ENCODE data around the gene COL5A1.

Gene COL5A1

GRCh38 chr9:134863941-134864820 lies 222.6 kb downstream of the COL5A1 start:
- in situ Hi-C loops (cut with HindIII; ENCODE audit: low sequenced_read_pairs) = no loop called here

GRCh38 chr9:134864821-134865190 lies 223.2 kb downstream of the COL5A1 start:
- in situ Hi-C loops (cut with HindIII; ENCODE audit: low sequenced_read_pairs) = no loop called here

DNA sequence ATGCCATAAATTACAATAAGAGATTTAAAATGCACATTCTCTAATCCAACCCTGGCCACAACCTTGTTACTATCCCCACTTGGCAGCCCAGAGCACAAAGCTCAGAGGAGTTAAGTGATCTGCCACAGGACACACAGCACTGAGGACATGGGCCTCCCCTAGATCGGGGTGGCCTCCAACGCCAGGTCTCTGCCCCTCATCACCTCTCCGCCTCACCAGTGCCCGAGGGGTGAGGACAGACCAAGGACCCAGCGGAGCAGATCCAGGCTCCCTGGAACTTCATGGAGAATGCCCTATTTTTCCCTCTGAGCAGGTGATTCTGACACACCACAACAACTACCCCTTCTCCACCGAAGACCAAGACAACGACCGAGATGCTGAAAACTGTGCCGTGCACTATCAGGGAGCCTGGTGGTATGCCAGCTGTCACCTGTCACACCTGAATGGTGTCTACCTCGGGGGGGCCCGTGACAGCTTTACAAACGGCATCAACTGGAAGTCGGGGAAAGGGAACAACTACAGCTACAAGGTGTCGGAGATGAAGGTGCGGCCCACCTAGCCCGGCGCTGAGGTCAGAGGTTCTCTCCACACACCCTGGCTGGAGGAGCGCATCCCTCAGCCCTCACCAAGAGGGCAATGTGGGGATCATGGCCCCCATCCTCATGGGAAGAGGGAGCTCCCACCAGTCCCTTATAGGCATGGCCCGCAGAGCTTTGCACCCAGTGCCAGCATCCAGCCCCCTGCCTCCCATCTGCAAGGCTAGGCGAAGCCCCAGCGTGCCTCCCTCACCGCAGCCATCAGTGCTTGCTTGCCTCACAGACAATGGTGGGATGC lies 226.5 kb downstream of the COL5A1 start:
- in situ Hi-C loops (cut with HindIII; ENCODE audit: low sequenced_read_pairs) = no loop called here

DNA sequence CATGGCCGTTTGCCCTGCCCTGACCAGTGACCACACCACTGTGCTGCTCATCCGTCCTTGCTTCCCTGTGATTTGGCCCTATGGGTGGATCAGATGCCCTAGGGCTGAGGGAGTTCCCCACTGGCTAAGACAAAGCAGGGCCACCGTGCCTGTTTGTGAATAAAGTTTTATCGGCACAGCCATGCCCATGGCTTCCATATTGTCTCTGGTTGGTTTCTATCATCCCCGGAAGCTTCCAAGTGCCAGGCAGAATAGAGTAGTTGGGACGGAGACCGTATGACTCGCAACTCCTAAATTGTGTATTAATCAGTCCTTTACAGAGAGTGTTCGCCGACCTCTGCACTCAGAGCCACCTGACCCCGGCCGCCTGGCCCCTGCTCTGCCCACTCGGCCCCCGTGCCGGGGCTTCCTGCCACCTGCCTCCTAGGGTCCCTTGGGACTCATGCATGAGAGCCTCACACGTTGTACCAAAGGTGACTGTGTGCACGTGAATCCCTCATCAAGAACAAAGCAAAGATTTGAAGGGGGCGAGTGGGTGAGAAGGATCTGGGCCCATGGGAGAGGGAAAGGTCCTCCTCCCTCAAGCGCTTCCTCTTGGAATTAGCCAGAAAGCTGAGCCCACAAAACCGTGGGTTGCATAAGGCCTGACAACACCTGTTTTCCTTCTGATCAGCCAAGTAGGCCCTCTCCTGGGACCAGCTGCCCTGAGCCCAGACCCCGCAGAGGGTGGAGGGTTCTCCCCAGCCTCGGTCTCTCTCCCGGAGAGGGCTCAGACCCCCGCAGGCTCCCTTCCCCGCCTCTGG lies 227.3 kb downstream of the COL5A1 start:
- in situ Hi-C loops (cut with HindIII; ENCODE audit: low sequenced_read_pairs) = no loop called here

DNA sequence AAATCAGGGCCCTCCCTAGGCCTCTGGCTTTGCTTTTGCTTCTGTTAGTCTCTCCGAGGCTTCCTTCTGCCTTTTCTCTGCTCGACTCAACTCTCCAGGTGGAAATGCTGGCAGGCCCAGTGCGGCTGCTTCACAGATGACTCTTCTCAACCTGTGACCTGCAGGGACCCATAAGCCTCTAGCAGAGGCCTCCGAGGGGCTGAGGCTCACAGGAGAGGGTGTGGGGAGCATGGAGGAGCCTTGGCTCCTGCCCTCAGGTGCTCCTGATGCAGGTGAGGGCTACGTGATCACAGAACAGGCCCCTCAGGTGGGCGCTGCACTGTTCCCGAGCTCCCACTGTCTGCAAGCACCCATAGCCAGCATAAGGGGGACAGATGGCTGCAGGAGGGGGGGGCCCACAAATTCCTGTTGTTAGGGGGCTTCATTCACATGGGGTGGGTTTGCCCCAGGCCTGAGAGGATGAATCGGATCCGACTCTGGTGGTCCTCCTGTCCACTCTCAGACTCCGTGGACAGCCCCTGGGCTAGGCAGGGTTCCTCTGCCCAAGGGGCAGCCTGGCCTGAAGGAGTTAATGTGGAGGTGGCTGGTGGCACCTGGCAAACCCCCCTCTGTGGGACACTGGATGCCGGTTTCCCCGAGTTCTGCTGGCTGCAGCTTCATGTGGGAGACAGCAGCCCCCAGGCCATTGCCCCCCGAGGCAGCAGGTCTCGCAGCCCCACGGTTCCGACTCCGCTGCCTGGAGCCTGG lies 228.1 kb downstream of the COL5A1 start:
- in situ Hi-C loops (cut with HindIII; ENCODE audit: low sequenced_read_pairs) = no loop called here

DNA sequence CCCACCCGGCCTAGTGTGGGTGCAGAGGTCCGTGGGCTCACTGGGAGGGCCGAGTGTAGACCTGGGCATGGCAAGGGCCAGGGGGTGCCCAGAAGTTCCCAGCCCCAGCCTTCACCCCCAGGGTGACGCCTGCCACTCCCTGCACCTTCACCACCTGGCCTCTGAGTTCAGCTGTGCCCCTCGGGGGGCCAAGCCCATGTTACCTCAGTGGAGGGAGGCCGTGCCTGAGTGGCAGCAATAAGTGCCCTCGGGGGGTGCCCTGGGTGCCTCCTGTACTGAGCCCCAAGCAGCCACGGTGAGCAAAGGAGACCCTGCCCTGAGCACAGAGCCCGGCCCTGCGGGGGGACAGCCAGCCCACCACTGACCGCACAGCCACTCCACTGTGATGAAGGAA lies 228.7 kb downstream of the COL5A1 start:
- in situ Hi-C loops (cut with HindIII; ENCODE audit: low sequenced_read_pairs) = no loop called here

GRCh38 chr9:134870746-134871662 lies 229.4 kb downstream of the COL5A1 start:
- in situ Hi-C loops (cut with HindIII; ENCODE audit: low sequenced_read_pairs) = no loop called here

DNA sequence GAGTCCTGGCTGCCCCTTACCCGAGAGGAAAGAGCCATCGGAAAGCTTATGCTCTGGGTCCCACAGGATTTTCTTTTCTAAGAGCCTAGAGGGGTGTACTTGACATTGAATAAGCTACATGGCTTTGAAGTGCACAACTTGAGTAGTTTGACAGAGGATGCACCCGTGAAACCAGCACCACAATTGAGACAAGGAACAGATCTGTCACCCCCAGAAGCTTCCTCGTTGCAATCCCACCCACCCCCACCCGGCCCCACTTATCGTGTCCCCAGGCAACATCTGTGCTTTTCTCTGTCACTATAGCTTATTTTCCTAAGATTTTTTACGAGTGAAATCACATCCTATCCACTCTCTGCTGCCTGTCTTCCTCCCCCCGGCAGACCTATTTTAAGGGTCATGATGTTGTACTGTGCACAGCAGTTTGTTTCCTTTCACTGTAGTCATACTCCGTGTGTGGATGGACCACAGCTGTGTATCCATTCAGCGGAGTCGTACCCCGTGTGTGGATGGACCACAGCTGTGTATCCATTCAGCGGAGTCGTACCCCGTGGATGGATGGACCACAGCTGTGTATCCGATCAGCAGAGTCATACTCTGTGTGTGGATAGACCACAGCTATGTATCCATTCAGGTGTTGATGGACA lies 230.2 kb downstream of the COL5A1 start:
- in situ Hi-C loops (cut with HindIII; ENCODE audit: low sequenced_read_pairs) = no loop called here

GRCh38 chr9:134872482-134873231 lies 231.1 kb downstream of the COL5A1 start:
- in situ Hi-C loops (cut with HindIII; ENCODE audit: low sequenced_read_pairs) = no loop called here

DNA sequence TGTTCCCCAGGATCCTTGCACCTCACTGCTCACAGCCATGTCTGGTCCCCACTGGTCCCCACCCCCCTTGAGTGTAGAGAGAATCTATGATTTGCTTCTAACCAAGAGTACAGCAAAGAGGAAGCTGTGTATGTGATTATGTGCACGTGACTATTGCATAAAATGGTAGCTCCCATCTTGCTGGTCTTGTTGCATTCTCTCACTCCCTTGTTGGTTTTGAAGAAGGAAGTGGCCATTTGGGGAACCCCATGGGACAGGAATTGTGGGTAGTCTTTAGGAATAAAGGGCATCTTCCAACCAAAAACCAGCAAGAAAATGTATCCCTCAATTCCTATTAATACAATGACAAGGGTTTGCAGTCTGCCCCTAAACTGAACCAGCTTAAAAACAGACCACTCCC lies 233.8 kb downstream of the COL5A1 start:
- in situ Hi-C loops (cut with HindIII; ENCODE audit: low sequenced_read_pairs) = no loop called here

DNA sequence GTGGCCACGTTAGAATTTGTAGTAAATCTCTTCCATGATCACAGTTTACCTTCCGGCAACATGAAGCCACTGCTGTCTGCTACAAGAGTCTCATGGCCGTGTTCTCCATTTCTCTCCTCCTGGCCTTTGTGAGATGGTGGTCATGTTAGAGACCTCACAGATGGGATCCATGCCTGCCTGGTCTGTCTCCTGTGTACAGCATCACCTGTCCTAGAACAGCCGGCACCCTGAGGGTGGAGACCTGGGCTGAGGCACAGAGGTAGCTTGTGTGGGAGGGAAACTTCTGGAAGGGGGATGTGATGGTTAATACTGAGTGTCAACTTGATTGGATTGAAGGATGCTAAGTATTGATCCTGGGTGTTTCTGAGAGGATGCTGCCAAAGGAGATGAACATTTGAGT lies 235.9 kb downstream of the COL5A1 start:
- in situ Hi-C loops (cut with HindIII; ENCODE audit: low sequenced_read_pairs) = no loop called here

DNA sequence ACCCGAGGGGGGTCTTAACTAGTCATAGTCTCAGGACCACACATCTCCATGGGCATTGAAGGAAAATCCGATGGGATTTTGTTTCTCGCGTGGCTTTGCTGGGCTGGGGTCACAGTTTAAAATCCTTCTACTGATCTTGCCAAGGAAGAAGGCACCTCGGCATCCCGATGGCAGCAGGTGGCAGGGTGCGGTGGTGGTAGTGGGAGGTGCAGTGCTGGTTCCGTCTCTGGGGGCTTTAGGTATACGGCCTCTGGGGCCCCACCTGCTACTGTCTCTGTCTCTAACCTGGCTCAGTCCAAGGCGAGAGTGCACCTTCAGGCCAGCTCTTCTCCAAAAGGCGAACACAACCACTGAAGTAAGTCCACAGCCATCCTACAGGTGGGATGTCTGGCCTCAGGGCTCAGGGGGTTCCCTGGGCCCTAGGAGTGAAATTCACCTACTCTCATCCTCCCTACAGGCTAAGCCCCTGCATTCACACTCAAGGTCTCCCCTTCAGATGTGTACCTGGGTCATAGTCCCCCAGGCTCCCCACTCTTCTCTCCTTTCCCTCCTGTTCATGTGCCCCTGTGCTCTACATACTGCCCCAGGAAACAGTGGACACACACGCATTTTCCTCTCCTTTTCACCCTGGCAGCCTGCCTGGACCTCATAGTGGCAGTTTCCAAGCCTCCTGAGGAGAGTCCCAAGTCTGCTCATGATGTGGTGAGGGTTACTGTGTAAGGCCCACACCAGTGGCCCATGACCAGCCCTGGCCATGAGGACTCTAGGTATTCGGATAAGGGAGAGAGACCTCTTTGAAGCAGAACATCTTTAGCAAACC lies 238.3 kb downstream of the COL5A1 start:
- in situ Hi-C loops (cut with HindIII; ENCODE audit: low sequenced_read_pairs) = no loop called here

DNA sequence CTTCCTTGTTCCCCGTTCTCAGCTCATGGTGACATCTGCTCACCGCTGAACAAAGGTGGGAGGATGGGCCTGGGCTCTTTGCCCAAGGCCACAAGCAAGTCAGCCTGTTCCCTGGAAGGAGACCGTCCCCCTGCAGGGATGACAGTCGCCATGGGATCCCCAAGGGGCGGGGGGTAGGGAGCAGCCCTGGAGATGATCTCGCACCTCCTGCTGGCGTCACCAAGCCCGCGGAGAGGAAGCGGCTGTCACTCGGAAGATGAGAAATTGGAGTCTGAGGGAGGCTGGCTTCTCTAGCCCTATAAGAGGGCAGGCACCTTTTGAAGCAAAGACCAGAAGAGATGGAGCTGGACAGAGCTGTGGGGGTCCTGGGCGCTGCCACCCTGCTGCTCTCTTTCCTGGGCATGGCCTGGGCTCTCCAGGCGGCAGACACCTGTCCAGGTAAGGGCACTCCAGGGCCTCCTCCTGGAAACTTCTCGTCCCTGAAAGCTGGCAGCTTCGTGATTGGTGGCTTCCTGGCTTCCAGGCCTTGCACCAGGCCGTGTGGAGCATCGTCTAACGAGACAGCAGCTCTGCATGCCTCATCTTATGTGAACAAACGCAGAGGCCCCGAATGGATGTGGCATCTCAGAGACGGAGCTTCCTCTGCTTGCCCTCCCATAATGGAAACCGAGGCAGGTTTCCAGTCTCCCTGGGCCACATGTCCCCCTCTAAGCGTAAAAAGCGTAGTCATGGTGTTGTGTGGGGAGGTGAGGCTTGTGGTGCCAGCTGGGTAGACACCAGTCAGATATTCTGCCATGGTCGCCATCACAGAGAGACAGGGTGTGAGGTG lies 239.1 kb downstream of the COL5A1 start, which contains the start of gene FCN2:
Gene FCN2 (plus strand): TSS at position 327 of the 829 bp plus-strand sequence. CDS start 12 bp downstream, at position 339.
- in situ Hi-C loops (cut with HindIII; ENCODE audit: low sequenced_read_pairs) = no loop called here

- in situ Hi-C loops (cut with HindIII; ENCODE audit: low sequenced_read_pairs) = no loop called here
Observed at GRCh38 chr9:134881313-134881670, 239.7 kb downstream of the COL5A1 start.

DNA sequence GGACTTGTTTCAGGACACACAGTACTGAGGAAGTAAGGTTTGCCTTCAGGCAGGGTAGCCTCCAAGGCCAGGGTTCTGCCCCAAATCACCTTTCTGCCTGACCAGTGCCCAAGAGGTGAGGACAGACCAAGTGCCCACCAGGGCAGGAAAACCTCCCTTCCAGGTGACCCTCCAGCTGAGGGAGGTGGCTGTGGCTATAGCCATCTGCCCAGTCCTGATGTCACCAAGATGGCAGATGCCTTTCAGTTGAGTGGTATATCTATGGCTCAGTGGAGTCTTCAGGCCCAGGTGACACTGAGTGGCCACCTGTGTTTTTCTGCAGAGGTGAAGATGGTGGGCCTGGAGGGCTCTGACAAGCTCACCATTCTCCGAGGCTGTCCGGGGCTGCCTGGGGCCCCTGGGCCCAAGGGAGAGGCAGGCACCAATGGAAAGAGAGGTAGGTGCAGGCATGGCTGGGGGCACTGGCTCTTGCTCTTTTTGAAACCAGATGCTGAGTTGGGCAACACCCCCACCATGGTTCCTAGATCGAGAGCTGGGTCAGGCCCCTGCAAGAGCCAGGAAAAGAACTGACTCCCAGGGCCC lies 240.7 kb downstream of the COL5A1 start:
- in situ Hi-C loops (cut with HindIII; ENCODE audit: low sequenced_read_pairs) = no loop called here

Data from endothelial cell of hepatic sinusoid (primary cell).